Hepatic stellate cell (primary cell): Measurements from ENCODE around the gene CCDC54.
"Not testable (repeated sequence)": the region's sequence is repeated elsewhere in the genome, so short reads cannot be mapped to it uniquely, and the experiment has no call there.

Source experiments
- DNase-seq: peaks from one replicate; pipeline ENCODE4 v3.0.0; 2011; ENCODE audit warnings: low spot score

The CCDC54 gene

DNA sequence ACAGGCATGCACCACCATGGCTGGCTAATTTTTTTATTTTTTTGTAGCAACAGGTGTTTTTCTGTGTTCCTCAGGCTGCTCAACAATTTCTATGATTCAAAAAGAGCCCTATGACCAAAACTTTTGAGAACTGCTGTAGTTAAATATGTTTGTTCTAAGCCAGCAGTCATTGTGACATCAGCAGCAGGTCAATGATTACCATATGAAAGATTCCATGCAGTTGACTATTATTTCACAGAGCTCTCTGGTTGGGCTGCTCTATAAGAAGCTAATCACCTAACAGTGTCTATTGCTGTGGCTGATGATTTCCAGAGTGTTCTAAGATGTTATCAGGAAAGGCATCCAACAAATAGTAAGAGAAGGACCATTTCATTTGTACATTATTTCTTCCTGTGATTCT, at the start of gene CCDC54:
TSS of gene CCDC54 (plus strand) at position 289 of the 400 bp plus-strand sequence. CDS start 149 bp downstream, outside the sequence.
- DNase-seq, result no peak

DNA sequence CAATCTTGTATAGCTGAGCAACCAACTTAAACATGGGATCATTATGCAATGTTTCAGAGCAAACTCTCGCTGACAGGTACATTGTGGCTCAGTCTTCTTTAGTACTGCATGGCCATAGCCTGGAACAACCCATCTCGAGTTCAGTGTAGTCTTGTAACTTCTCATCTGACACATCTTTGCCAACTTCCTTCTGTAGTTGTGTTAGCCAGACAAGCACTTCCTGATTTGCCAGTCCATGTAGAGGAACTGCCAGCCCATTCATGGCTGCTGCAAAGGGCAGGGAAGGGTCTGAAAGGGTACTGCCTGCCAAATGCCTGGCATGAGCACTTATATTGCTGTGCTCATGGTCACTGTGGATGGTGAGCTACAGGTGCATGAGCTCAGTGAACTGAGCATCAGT, 49.2 kb upstream of the CCDC54 start:
- DNase-seq, result no peak

DNA sequence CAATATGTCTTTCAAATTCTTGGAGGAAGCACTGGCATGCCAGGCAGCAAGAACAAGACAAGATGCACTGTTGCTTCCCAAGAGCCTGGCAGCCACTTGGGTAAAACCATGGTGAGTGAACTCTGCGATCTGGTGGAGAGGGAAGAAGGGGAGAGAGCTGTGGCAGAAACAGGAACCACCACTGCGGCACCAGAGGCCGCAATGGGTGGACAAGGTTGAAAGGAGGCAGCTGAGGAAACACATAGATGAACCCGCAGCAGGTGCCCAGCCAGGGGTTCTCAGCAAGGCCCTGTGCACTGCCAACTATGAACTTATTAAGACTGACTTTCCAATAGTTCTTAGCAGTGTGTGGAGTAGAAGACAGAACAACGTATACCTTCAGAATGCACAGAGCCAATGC, 48.2 kb upstream of the CCDC54 start:
- no peak for DNase-seq

DNA sequence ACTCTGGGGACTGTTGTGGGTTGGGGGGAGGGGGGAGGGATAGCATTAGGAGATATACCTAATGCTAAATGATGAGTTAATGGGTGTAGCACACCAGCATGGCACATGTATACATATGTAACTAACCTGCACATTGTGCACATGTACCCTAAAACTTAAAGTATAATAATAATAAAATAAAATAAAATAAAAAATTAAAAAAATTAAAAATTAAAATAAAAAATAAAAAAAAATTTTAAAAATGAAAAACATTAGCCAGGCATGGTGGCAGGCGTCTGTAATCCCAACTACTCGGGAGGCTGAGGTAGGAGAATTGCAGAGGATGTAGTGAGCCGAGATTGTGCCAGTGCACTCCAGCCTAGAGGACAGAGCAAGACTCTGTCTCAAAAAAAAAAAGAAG, 37.5 kb upstream of the CCDC54 start:
- DNase-seq, result not testable (repeated sequence)

DNA sequence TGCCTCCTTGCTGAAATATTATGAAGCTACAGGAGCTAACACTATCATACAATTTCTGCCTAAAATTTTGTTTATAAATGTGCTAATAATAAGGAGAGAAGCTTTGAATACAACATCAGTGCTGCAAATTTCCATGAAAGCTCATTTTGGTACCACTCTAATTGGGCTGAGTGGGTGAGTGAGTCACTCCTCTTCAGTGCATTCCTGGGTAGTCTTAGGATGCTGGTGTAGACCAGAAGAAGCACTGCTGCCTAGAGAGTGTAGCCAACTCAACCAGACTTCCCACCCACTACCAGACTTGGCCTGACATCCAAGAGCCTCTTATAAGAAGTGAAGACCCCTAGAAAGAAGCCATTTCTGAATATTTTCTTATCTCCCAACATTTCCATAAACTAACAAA, 32.5 kb upstream of the CCDC54 start:
- no peak for DNase-seq

DNA sequence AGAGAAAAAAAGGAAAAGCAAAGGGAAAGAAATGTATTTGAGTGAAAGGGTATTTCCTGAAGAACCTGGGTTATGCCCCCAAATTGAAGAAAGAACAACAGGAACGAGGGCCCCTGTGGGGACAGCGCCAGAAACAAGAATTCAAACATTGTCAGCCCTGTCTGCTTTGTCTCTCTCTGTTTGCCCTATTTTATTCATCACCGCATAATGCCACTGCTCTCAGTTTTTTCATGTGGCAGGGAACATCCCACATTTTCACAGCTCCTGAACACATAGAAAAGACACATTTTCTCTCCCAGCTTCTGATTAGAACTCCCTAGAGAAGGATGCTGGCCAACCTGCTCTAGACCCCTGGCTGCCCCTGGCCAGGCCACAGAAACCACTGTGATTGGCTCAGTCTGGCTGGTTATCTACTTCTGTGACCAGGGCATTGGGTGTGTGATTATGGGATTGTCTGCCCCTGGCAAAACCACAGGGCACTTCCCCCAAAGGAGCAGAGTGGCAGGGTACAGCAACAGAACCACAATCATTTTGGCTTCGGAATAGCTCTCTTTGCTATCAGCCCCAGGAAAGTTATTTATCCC, 31.3 kb upstream of the CCDC54 start:
- no peak for DNase-seq

DNA sequence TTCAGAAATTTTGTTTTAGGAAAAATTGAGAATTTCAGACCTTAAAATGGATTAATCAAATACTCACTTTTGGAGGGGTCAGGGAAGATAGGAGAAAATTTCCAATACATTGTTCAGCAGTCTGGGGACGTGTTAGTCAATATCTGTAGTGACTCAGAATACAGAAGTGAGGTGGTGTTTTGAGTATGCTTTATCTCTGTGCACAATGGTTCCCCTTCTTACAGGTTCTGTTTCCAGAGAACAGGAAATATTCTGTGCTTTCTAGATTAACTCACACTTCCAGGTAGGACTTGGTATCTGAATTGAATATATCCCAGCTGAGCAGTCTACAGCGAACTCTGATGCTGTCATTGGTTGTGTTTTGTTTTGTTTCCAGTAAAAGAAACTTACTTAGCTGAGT, 30.7 kb upstream of the CCDC54 start:
- DNase-seq, result no peak

DNA sequence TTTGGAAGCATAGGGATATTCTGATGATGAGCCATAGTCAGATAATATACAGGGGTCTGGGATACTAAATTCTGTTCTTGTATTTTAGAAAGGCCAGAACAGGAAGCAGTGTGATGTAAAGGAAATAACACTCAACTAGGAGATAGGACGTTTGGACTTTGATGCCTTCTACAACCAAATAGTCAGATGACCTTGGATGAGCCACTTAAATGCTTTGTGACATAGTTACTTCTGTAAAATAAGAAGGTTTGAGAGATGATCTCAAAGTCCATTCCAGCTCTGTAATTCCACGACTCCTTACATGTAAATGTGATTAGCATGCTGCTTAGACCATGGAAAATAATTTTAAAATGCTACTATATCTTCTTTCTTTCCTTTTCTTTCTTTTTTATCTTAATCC, 29.5 kb upstream of the CCDC54 start:
- DNase-seq, result no peak

DNA sequence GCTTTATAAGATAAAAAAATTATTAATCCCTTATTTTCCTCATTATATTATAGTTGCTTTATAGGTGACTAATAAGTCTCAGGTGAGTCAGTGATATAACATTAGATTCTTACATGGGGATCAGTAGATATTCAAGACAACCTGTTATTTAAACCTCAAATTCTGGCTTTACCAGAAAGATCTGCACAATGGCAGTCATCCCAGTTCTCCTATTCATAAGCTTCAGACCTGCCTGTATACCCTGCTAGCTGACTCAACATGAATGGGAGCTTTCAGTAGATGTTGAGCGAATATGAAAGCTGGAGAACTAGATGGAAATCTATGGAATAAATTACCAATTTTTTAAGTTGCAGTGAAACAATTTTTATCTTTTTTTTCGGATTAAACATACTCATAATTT, 20.5 kb upstream of the CCDC54 start:
- no peak for DNase-seq

DNA sequence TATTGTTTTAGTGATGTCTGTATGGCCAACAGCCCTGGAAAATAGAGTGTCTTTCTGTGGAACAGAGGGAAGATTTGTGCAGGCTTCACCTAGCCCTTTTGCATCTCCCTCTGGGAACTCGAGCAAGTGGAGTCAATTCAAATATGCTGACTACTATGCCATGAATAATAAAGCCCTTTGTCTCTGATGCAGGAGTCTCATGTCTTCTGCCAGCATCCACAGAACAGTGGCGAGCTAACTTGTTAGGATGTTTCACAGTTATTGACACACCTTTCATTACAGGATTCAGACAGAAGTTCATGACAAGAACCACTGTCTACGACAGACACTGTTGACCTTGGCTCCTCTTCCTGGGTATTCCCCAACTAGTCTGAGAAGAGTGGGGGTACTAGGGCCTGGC, 15.6 kb upstream of the CCDC54 start:
- DNase-seq, result no peak

DNA sequence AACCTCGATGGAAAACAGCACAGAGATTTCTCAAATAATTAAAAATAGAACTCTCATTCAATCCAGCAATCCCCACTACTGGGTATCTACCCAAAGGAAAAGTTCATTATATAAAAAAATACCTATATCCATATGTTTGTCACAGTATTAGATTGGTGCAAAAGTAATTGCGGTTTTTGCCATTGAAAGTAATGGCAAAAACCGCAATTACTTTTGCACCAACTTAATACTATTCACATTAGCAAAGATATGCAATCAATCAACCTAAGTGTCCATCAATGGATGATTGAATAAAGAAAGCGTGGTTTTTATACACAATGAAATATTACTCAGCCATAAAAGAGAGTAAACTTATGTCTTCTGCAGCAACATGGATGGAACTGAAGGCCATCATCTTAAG, 12.2 kb upstream of the CCDC54 start:
- DNase-seq, result no peak

DNA sequence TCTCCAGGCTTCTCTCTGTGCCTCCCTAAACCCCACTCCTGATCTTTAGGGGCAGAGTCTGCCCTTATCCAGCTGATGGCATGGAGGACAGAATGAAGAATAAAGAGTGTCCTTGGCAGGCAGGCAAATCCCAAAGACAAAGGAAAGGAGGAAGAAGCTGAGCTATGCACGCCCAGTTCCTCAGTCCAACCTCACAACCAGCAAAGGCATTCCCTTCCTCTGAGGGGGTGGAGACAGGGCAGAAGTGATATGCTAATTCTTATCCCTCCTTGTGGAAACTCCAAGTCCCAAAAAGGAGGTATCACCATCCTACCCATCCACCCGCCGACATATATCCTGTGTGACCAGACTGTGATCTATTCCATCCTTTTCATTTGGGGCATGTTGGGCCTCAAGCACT, 10.5 kb upstream of the CCDC54 start:
- DNase-seq, result no peak

DNA sequence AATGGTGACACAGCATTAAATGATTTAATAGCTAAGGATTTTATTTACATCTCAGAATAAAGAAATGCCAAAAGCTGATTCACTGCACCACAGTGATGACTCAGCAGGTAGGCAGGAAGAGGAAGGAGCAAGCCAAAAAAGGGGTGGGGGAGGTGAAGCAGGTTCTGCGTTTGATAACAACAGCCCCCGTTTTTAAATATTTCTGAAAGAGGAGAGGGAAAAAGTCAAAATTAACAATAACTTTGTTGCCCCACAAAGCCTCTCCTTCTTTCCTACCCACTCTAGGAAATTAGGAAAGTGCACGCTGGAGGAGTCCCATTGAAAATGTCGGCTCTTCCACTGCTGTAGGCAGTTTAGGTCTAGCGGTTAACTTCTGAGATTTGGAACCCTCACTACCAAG, 9.9 kb upstream of the CCDC54 start:
- DNase-seq, result peak; percentile 40

DNA sequence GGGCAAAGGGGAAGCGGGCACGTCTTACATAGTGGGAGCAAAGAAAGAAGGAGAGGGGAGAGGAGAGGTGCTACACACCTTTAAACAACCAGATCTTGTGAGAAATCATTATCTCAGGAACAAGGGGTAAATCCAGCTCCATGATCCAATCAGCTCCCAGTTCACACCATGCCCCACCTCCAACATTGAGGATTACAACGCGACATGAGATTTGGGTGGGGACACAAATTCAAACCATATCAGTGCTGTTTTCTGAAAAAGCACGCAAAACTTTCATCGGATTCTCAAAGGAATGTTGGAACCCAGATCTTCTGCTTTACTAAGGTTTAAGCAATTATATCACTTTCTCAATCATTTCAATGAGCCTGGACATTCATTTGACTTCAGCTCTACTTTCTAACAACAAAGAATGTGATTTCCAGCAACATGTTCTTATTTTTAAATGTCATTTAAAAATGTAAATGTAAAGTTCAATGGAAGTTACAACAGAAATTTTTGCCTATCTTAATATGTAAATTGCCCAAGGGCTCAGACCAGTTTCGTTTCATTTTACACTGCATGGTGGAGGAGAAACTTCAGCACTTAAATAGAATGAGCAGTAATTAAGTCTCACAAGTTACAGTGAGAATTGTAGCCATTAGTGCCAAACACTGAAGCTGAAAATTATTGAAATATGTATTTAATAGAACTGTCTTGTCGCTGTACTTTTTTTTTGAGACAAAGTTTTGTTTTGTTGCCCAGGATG, 8.4 kb upstream of the CCDC54 start:
- DNase-seq, result no peak

DNA sequence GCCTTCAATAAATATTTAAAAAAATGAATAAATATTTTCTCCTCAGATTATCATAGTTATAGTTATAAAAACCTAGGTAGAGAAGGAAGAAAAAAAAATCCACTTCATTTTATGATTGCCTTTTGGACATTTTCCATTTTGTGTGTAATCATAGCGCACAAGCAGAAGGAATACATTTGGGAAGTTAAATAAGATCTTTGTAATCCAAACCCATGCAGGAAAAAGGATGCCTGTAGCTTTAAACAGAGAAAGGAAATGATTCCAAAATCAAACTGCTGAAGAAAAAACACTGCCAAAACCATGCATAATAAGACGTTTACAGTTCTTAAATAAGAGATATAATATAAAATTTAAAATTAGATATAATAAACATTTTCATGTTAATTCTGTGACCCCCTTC, 7.4 kb upstream of the CCDC54 start:
- no peak for DNase-seq

DNA sequence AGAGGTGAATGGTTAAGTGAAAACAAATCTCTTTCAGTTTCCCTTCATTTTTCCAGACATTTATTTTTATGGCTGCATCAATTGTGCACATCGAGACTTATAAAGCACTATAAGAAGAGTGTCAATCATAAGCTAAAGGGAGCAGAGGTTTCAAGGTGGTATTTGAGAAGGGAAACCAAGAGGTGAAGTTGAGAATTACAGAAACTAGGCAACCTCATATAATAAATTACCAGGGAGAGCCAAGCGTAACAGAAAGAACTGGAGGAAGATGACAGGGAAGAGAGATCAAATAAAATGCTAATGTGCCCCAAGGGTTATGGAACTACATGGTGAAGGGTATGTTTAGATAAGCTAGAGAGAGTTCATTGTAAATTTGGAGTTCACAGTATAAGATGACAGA, 6.3 kb upstream of the CCDC54 start:
- no peak for DNase-seq

DNA sequence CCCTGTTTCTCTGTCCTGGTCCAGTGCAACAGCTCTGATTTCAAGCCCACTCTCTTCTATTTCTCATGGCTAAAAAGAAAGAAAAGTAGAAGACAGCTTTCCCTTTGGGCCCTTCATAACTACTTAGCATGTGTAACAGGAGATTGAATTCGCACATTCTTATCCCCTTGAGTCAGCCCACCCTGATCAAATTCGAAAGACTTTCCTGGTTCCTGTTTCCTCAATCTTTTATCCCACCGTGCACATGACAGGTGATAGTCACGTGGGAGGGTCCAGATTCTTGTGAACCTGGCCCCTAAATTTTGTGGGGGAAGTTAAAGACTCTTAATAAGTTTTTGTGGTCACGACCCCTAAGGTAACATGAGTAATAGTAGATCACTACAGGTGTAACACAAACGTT, 4.7 kb upstream of the CCDC54 start:
- DNase-seq, result no peak

DNA sequence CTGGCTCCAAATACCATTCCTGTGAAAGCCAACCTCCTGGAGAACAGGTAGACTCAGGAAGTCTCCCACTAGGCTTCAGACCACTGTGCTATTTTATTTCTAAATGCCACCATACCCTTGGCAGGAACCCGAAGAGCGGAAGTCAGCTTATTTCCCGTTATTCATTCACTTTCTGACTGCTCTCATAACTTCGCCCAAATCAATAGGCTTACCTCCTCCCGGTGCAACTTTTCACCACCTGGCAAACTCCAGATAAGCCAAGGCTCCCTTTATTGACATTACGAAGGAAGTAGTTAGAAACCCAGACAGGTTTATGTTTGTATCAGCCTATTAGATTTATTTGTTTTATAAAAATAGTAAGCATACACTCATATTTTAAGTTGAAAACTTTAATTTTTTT, 3.3 kb upstream of the CCDC54 start:
- no peak for DNase-seq

DNA sequence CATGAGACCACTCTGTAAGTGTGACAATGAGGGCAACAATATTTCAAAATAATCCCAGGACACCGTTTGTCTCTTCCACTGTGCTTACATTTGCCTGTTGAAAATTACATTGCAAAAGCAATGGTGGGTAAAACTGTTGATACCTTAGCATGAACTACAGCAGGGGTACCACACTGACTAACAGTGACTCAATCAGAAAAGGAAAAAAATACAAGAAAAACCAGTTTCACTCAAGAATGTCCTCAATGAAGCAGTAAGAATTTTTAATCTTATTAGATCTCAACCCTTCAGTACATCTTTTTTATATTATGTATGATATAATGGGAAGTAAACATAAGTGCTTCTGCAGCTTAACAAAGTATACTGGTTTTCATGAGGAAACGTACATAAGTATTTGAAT, 1.6 kb upstream of the CCDC54 start:
- DNase-seq, result no peak

DNA sequence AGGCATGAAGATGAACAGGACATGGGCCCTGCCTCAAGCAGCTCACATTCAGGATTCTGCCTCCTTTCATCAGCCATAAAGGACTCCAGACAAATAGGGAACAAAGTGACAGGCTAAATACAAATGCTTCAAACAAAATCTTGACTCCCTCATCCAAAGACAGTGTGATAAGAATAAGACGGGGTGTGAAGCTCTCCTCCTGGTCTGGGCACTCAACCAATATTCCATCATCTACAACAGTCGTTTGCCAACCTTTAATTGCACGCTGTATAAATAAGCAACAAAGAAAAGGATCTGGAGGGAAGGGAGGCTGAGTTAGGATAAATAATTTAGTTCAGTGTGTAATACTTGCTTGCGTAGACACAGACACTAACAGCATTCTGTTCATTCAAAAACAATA, 5.4 kb downstream of the CCDC54 start:
- no peak for DNase-seq

DNA sequence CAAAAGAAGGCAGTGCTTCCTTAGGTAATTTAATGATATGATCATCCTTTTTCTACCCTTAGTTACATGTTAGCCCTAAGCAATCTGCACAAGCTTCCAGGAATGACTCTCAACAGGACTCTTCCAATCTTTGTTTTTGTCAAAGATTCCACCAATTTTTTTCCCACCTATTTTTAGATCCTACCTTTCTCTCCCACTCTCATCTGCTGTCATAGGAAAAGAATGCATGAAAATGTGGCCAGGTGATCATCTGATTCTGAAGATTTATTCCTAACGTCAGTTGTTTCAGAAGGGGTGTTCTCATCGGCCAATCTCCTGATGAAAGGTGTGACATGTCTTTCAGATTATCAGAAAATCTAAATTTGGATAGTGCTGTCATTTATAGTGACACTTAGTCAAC, 7.2 kb downstream of the CCDC54 start:
- DNase-seq, result no peak

DNA sequence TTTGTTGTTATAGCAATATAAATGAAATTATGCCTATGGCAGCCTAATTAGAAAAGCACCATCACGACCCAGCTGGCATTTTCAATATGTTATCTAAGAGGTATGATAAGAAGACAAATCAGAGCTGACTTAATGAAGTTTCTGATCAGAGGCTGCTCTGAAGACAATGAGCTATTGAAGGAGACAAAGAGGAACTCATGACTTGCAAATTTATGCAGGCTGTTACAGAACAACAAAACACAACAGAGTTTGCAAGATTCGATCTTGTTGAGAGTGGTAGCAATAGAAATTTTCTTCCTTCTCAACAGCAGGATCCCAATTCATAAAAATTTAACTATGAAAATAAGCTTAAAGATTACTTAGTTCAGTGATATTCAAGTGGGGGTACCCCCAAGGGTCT, 7.7 kb downstream of the CCDC54 start:
- no peak for DNase-seq

DNA sequence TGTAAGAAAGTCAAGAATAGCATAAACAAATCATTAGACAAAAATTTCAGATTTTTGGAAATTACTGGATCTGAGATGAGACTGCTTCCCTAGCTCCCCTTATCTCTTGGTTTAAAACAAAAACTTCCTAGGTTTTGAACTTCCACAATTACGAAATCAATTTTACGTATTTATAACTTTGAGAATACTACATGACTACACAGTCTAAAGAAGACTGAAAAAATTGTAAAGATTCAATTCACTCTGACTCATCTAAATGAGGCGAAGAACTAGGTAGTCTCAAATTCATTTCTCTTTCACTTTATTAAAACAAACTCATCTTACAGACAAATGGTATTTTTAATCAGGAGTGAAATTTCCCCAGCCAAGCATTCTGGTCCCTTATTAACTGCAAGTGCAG, 10.3 kb downstream of the CCDC54 start:
- DNase-seq, result no peak

DNA sequence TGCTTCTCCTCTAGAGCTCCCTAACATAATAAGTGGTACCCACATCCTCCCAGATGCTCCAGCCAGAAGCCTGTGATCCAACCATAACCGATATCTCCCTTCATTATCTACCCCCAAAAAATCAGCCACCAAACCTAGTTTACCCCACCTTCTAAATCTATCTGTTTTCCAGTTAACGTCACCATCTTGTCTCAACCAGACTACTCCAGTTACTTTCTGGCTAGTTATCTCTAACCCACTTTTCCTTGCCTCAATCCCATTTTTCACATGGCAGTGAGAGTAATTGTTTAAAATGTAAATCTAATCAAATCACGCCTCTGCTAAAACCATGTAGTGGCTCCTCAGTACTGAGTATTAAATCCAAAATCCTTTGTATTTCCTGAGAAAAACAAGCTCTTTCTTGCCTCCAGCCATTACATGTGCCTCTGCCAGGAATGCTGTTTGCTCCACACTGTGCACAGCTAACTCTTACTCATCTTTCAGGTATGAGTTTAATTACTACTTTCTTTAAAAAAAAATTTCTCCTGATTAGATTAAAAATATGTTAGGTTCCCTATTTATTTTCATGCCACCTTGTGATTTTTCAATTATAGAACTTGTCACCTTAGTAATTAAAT, 15.4 kb downstream of the CCDC54 start:
- no peak for DNase-seq
